ENCODE measurements around the gene PRDM10. TPM values are rescaled to one million over a fixed set of nuclear protein-coding genes. Genes with fewer than 3 reads are reported as not detected.
A peak's percentile ranks its signal among the peaks of the same experiment; 100 is the strongest.

The PRDM10 gene
- total RNA-seq, 6 donors from 2014 or later: 6.8 to 13.9 (median 12.7) TPM

DNA sequence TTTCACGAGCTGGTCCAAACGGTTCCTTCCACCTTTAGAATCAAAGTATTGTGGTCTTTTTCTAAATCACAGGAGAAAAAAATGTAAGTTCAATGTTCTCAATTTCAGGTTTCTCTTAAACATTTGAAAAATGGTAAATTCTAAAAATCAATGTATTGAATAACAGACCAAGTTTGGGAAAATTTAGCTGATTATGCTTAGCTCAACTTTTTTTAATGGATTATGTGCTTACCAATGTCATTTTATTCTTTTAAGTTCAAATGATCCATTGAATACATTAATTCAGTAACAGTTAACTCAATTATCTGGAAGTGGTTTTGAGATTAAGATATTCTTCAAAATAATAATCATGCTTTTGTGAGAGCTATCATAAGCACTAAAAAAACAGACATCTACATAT, 5.1 kb downstream of the PRDM10 start:
- no peaks in the 10 kb centered on the region for H3K27me3 ChIP-seq
- H3K4me3 ChIP-seq: no peak overlapping the region
- H3K27ac ChIP-seq: no peak overlapping the region
- ATAC-seq (ENCODE audit: low FRiP score in 2 of 2): no peak
- peaks cover 11 to 17% (median 14%) of the 10 kb centered on the region in 4 donors for H3K4me1 ChIP-seq
- WGBS, 2 donors: 84 to 96% methylated on average over 2 of the region's 2 CpGs
- H3K36me3 ChIP-seq: no peaks in the 10 kb centered on the region
- no peaks in the 10 kb centered on the region for H3K9me3 ChIP-seq
- no peak for DNase-seq
- TF ChIP-seq EP300 (IDR thresholded peaks at IDR 0.05) (no peak), POLR2A (IDR thresholded peaks at IDR 0.05) (no peak), POLR2AphosphoS5 (IDR thresholded peaks at IDR 0.05) (no peak)
- TF ChIP-seq, protein P1, sequence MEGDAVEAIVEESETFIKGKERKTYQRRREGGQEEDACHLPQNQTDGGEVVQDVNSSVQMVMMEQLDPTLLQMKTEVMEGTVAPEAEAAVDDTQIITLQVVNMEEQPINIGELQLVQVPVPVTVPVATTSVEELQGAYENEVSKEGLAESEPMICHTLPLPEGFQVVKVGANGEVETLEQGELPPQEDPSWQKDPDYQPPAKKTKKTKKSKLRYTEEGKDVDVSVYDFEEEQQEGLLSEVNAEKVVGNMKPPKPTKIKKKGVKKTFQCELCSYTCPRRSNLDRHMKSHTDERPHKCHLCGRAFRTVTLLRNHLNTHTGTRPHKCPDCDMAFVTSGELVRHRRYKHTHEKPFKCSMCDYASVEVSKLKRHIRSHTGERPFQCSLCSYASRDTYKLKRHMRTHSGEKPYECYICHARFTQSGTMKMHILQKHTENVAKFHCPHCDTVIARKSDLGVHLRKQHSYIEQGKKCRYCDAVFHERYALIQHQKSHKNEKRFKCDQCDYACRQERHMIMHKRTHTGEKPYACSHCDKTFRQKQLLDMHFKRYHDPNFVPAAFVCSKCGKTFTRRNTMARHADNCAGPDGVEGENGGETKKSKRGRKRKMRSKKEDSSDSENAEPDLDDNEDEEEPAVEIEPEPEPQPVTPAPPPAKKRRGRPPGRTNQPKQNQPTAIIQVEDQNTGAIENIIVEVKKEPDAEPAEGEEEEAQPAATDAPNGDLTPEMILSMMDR (IDR thresholded peaks at IDR 0.05): no peak

DNA sequence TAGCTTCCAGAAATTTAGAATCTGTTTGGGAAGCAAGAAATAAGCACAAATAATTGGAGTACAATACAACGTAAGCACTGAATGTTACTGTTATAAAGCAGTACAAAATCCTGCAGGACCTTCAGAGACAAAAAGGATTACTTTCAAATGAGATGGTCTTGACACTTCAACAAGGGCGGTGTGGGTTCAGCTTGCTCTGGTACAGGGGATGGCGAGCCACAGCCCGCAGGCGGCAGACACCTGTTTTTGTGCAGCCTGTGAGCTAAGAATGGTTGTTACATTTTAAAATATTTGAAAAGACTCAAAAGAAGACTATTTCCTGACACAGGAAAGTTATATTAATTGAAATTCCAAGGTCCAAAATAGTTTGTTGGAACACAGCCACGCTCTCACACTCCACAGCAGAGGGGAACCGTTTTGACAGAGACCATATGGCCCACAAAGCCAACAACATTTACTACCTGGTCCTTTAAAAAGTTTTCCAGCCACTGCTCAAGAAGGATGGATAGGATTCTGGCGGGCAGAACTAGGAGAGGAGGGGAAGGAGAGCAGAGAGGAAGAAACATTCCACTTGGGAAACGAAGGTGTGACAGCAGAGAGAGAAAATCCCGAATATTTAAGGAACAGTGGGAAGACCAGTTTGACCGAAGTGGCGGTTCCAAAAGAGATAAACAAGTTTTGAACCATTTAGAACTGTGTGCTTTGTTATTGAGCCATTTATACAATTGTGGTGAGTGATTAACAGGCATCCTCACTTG, 6.3 kb downstream of the PRDM10 start:
- no peaks in the 10 kb centered on the region for H3K36me3 ChIP-seq
- no peaks in the 10 kb centered on the region for H3K9me3 ChIP-seq
- no peak overlapping the region for H3K27ac ChIP-seq
- ATAC-seq (ENCODE audit: low FRiP score in 2 of 2) (no peak), DNase-seq (peak in 1 of 2 donors; percentile 48)
- no peaks in the 10 kb centered on the region for H3K27me3 ChIP-seq
- TF ChIP-seq EP300 (IDR thresholded peaks at IDR 0.05): no peak
- TF ChIP-seq, protein P1 (IDR thresholded peaks at IDR 0.05): no peak
- 67 to 74% methylated on average over 12 of the region's 12 CpGs for WGBS, 2 donors
- no peak overlapping the region for H3K4me3 ChIP-seq
- peaks cover 12 to 19% (median 17%) of the 10 kb centered on the region in 4 donors for H3K4me1 ChIP-seq

DNA sequence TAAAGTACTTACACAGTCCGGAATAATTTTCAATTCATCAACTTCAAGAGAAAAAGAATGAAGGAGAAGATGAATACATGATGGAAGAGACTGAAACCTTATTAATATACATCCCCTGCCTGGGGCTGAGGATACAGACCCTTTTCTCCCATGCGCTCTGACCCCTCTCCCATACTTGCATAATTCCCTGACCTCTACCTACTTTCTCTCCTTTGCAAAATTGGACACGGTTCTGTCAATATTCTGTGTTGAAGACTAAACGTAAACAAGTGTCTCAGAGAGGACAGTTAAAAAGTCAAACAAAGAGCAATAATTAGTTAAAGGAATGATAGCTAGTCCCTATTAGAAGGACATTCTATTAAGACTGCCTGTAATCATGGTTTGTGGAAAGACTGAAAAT, 7.5 kb downstream of the PRDM10 start:
- Histone ChIP-seq H3K9me3 (no peaks in the 10 kb centered on the region), H3K4me3 (no peak overlapping the region), H3K27ac (no peak overlapping the region), H3K4me1 (peaks cover 3 to 7% (median 6%) of the 10 kb centered on the region in 4 donors), H3K27me3 (no peaks in the 10 kb centered on the region), H3K36me3 (no peaks in the 10 kb centered on the region)
- 75 to 83% methylated on average over 4 of the region's 4 CpGs for WGBS, 2 donors
- ATAC-seq (ENCODE audit: low FRiP score in 2 of 2) (no peak), DNase-seq (no peak)
- TF ChIP-seq, protein P1 (IDR thresholded peaks at IDR 0.05): no peak
- TF ChIP-seq POLR2AphosphoS5 (IDR thresholded peaks at IDR 0.05): no peak
- no peak for TF ChIP-seq EP300 (IDR thresholded peaks at IDR 0.05)
- no peak for TF ChIP-seq POLR2A (IDR thresholded peaks at IDR 0.05)

DNA sequence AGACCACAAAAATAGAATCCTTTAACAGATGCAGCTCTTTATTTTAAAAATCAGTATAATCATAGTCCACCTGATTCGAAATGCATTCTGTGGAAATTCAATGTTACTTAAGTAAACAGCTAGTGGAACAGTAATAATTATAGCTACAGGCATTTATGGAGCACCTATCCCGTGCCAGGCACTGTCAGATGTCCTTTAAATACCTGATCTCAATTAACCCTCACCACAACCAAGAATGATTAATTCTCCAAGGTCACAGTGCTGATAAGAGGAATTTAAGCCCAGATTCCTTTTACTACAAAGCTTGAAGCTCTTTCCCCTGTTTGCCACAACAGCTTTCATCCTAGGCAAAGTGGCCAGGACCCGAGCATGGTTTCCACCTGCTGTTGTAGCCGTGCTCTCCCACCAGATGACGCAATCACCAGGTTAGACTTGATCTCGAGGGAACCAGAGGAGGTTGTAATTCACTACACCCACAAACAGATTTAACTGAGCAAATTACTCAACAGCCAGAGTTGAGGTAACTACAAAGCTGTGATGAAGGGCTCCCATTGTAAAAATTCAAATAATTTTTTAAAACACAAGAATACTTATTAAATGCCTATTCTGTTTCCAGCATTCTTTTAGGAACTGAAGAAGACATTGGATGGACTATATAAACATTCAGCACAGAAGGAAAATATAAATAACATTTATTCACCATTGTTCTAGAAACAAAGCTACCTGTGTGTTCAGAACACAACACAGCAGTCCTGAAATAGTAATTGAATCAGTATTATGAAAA, 10.3 kb downstream of the PRDM10 start:
- TF ChIP-seq, protein P1 (IDR thresholded peaks at IDR 0.05): peak in 3 of 6 experiments; percentile 23 to 38 (median 23)
- no peak for TF ChIP-seq EP300 (IDR thresholded peaks at IDR 0.05)
- H3K9me3 ChIP-seq: no peaks in the 10 kb centered on the region
- H3K36me3 ChIP-seq: no peaks in the 10 kb centered on the region
- 33 to 36% methylated on average over 6 of the region's 6 CpGs for WGBS, 2 donors
- DNase-seq: peak in 1 of 2 donors; percentile 78
- no peaks in the 10 kb centered on the region for H3K27me3 ChIP-seq
- no peak overlapping the region for H3K4me3 ChIP-seq
- peaks cover 2 to 7% (median 4%) of the 10 kb centered on the region in 4 donors for H3K4me1 ChIP-seq
- ATAC-seq (ENCODE audit: low FRiP score in 2 of 2): peak in 1 of 2 donors; percentile 24
- no peak overlapping the region for H3K27ac ChIP-seq
